ENCODE results near the gene NCS1. TPM values are rescaled to one million over a fixed set of nuclear protein-coding genes. Genes with fewer than 3 reads are reported as not detected.

Gene NCS1
- total and polyA plus RNA-seq, 9 of the 15 experiments (the other 6 are each of a cell fraction or from before 2014, with no cell fraction given), result 0.28 to 27.0 (median 9.6) TPM

GRCh38 chr9:130215341-130216119 is 43.3 kb downstream of the NCS1 start:
- Histone ChIP-seq H4K20me1 (replicated peaks; ENCODE audit: control insufficient read depth, insufficient read depth, low read length) (peaks cover 19% of the 10 kb centered on the region), H3K27ac (ENCODE audit: extremely low read depth, low read depth, low read length) (no peak overlapping the region), H3K9me1 (ENCODE audit: control insufficient read depth, insufficient read depth, low read length) (peaks cover 10% of the 10 kb centered on the region), H2AFZ (ENCODE audit: low read depth, low read length) (no peak overlapping the region), H3K4me1 (replicated peaks in 1 of 2; ENCODE audit: control insufficient read depth in 2 of 2, insufficient read depth in 2 of 2, low read length in 2 of 2) (peaks cover 11 to 43% of the 10 kb centered on the region in 2 experiments), H3K9ac (ENCODE audit: insufficient read depth in 1 of 2, low read depth in 2 of 2, low read length in 2 of 2) (peak overlapping the region in 1 of 2 experiments; percentile 42; a peak in 2 of 4 replicates), H3K36me3 (ENCODE audit: control insufficient read depth, insufficient read depth, low read length) (peaks cover 7% of the 10 kb centered on the region; the same call in 2 of the 3 replicates), H3K4me3 (no peak overlapping the region), H3K27me3 (ENCODE audit: control insufficient read depth in 2 of 2, insufficient read depth in 2 of 2, low read length in 2 of 2) (no peaks in the 10 kb centered on the region), H3K4me2 (ENCODE audit: insufficient read depth, low read length) (no peak overlapping the region), H3K79me2 (ENCODE audit: control insufficient read depth, insufficient read depth, low read length) (no peaks in the 10 kb centered on the region; the same call in 2 of the 3 replicates), H3K9me3 (replicated peaks; ENCODE audit: control insufficient read depth, insufficient read depth, low read depth, low read length) (no peaks in the 10 kb centered on the region)
- intact Hi-C loops (cut with micrococcal nuclease), result no loop called here
- 71% methylated on average over 10 of the region's 16 CpGs for WGBS (ENCODE audit: insufficient coverage, low coverage, missing lambda C conversion rate)
- POLR2A ChIA-PET, result no interaction called here
- no TSS peak for BruUV-seq (replicated peaks)
- TF ChIP-seq ETS1 (conservative IDR thresholded peaks at IDR 0.05; ENCODE audit: control insufficient read depth, low read depth, low read length) (no peak), STAT5B (CRISPR knock-in tag; IDR thresholded peaks at IDR 0.05) (no peak), KLF6 (CRISPR knock-in tag; IDR thresholded peaks at IDR 0.05; ENCODE audit: borderline replicate concordance) (no peak), NCOA2 (IDR thresholded peaks at IDR 0.05; ENCODE audit: partially characterized antibody in 2 of 2) (no peak), TCF3 (CRISPR knock-in tag; IDR thresholded peaks at IDR 0.05) (no peak), POLR2AphosphoS2 (IDR thresholded peaks at IDR 0.05; ENCODE audit: low read length) (no peak), ZNF77 (CRISPR knock-in tag; IDR thresholded peaks at IDR 0.05) (no peak), NR0B1 (IDR thresholded peaks at IDR 0.05; ENCODE audit: partially characterized antibody) (no peak), SIX5 (IDR thresholded peaks at IDR 0.05; ENCODE audit: borderline replicate concordance in 1 of 2, insufficient read depth in 1 of 2, low read depth in 1 of 2, low read length in 2 of 2) (no peak)
- DNase-seq (ENCODE audit: extremely low read depth in 1 of 4, low spot score in 3 of 4), result no peak
- CTCF ChIA-PET (ENCODE audit: low intra/inter-chr PET ratio), result no interaction called here
- no peak for FAIRE-seq
- in situ Hi-C loops (cut with MboI), result no loop called here
- no peak for ATAC-seq

All from K562 (cell line).